PC-9 (cell line): ENCODE results near the gene SETX. TPM values are rescaled to one million over a fixed set of nuclear protein-coding genes. Genes with fewer than 3 reads are reported as not detected.
"Not testable (repeated sequence)": the region's sequence is repeated elsewhere in the genome, so short reads cannot be mapped to it uniquely, and the experiment has no call there.

Source experiments
- BruUV-seq: library from RNA; stranded (reverse); fragments of 400-500 nt; replicated peaks from 2 replicates; lab custom pipeline; 2021; lab: Mats Ljungman, UMichigan
- CTCF ChIA-PET: fragments of 300-600 bp; sonication (Branson Sonifier 250); formaldehyde crosslinking; loops from one replicate; lab custom pipeline; 2022; ENCODE audit warnings: antibody characterized with exemption; lab: Charles Lee
- POLR2A ChIA-PET: fragments of 300-600 bp; sonication (Branson Sonifier 250); formaldehyde crosslinking; loops from one replicate; lab custom pipeline; 2022; ENCODE audit warnings: antibody characterized with exemption; ENCODE audit not compliant: unreplicated experiment; lab: Charles Lee
- DNase-seq, 2 experiments: peaks; one replicate each; pipeline versions ENCODE4 v3.0.0 to v3.0.0-alpha.2; 2015 to 2022; ENCODE audit warnings: mixed read lengths in 1 of 2
- H2AFZ ChIP-seq: fragments of 200-600 bp; sonication (generic); 2 replicates; pipeline ENCODE4 v1.8.1; 2017; ENCODE audit warnings: antibody characterized with exemption
- H3F3A ChIP-seq: fragments of 200-600 bp; sonication (generic); 2 replicates; pipeline ENCODE4 v1.8.1; 2017; ENCODE audit warnings: antibody characterized with exemption, mild to moderate bottlenecking, low read depth; ENCODE audit not compliant: insufficient read depth
- H3K27ac ChIP-seq: fragments of 200-600 bp; sonication (generic); 2 replicates; pipeline ENCODE4 v1.6.1; 2016; ENCODE audit warnings: mixed run types
- H3K27me3 ChIP-seq: fragments of 200-600 bp; sonication (generic); 2 replicates; pipeline ENCODE4 v1.6.1; 2016; ENCODE audit warnings: low read depth, mixed run types; ENCODE audit not compliant: insufficient read depth
- H3K36me3 ChIP-seq: fragments of 200-600 bp; sonication (generic); 2 replicates; pipeline ENCODE4 v1.6.1; 2016; ENCODE audit warnings: low read depth, mixed run types
- H3K4me1 ChIP-seq: fragments of 200-600 bp; sonication (generic); replicated peaks from 2 replicates; pipeline ENCODE4 v1.6.1; 2016; ENCODE audit warnings: mixed run types; ENCODE audit not compliant: insufficient read depth
- H3K4me2 ChIP-seq: fragments of 200-600 bp; sonication (generic); 2 replicates; pipeline ENCODE4 v1.6.1; 2017; ENCODE audit warnings: mixed run types
- H3K4me3 ChIP-seq: fragments of 200-600 bp; sonication (generic); 2 replicates; pipeline ENCODE4 v1.6.1; 2016; ENCODE audit warnings: mixed run types
- H3K79me2 ChIP-seq: fragments of 200-600 bp; sonication (generic); 2 replicates; pipeline ENCODE4 v1.6.1; 2017; ENCODE audit warnings: low read depth, mixed run types
- H3K9me2 ChIP-seq: fragments of 200-600 bp; sonication (generic); 2 replicates; pipeline ENCODE4 v1.8.1; 2017; ENCODE audit warnings: mild to moderate bottlenecking; ENCODE audit not compliant: insufficient read depth
- H3K9me3 ChIP-seq: fragments of 200-600 bp; sonication (generic); 2 replicates; pipeline ENCODE4 v1.8.1; 2016; ENCODE audit warnings: low read depth; ENCODE audit not compliant: insufficient read depth
- H4K20me1 ChIP-seq: fragments of 200-600 bp; sonication (generic); 2 replicates; pipeline ENCODE4 v1.8.1; 2017; ENCODE audit not compliant: insufficient read depth
- CTCF ChIP-seq: fragments of 200-600 bp; sonication (generic); conservative IDR thresholded peaks from 2 replicates; pipeline ENCODE4 v1.6.1; 2017; ENCODE audit warnings: mixed run types, antibody characterized with exemption, mild to moderate bottlenecking, moderate library complexity
- EZH2 ChIP-seq: fragments of 200-600 bp; sonication (generic); IDR thresholded peaks from 2 replicates; pipeline ENCODE4 v1.8.0; 2017; ENCODE audit warnings: antibody characterized with exemption, low read depth
- intact Hi-C: fragments of 100-400 bp; cut with micrococcal nuclease; formaldehyde crosslinking; loops from one replicate; pipeline ENCODE4 v1.10.0; 2022; ENCODE audit not compliant: unreplicated experiment
- total RNA-seq: library from RNA; stranded (reverse); gene quantifications from 2 replicates; pipeline ENCODE4 v1.2.3, GENCODE V29; 2021

The SETX gene
- total RNA-seq, 1 experiment from 2014 or later: 23.5 TPM

GRCh38 chr9:132381966-132382541, 27.3 kb upstream of the SETX start:
- Histone ChIP-seq H2AFZ (no peak overlapping the region), H3K4me2 (no peak overlapping the region), H3K27ac (no peak overlapping the region), H3F3A (peaks cover 6% of the 10 kb centered on the region; the same call in 1 of the 2 replicates), H3K4me3 (no peak overlapping the region), H3K4me1 (no peaks in the 10 kb centered on the region), H3K36me3 (peaks cover 20% of the 10 kb centered on the region), H4K20me1 (no peaks in the 10 kb centered on the region), H3K27me3 (no peaks in the 10 kb centered on the region), H3K79me2 (no peaks in the 10 kb centered on the region), H3K9me2 (no peaks in the 10 kb centered on the region), H3K9me3 (no peaks in the 10 kb centered on the region)
- TF ChIP-seq EZH2 (no peak), CTCF (no peak)
- no TSS peak for BruUV-seq
- POLR2A ChIA-PET: no interaction called here
- no peak for DNase-seq
- intact Hi-C loops: no loop called here
- CTCF ChIA-PET: interaction anchor here (0.6 kb wide), 1 partner anchor 563 kb away, joined by 3 read pairs; no protein-coding TSS in a partner anchor

- H3K4me2 ChIP-seq, DNase-seq, intact Hi-C loops, H3K79me2 ChIP-seq, H3K4me1 ChIP-seq, H3K27ac ChIP-seq, H4K20me1 ChIP-seq, H3K9me3 ChIP-seq, H3F3A ChIP-seq, H3K9me2 ChIP-seq, H3K4me3 ChIP-seq, POLR2A ChIA-PET, H2AFZ ChIP-seq, BruUV-seq, CTCF ChIA-PET, H3K27me3 ChIP-seq: not testable (repeated sequence)
- peaks cover 14% of the 10 kb centered on the region; the same call in 1 of the 2 replicates for H3K36me3 ChIP-seq
Observed at GRCh38 chr9:132378416-132378815, 23.6 kb upstream of the SETX start.

- H3K27me3 ChIP-seq, DNase-seq, H3K9me2 ChIP-seq, H3K4me3 ChIP-seq, H4K20me1 ChIP-seq, H3K9me3 ChIP-seq, H3K4me1 ChIP-seq, H2AFZ ChIP-seq, H3K27ac ChIP-seq, CTCF ChIA-PET, H3K79me2 ChIP-seq, intact Hi-C loops, BruUV-seq, POLR2A ChIA-PET, H3K4me2 ChIP-seq: not testable (repeated sequence)
- Histone ChIP-seq H3F3A (peaks cover 14% of the 10 kb centered on the region; the same call in 1 of the 2 replicates), H3K36me3 (peaks cover 14% of the 10 kb centered on the region; the same call in 1 of the 2 replicates)
Observed at GRCh38 chr9:132377769-132378168, 23.0 kb upstream of the SETX start.

- H3K36me3 ChIP-seq: no peaks in the 10 kb centered on the region
- no peak for TF ChIP-seq EZH2
- no peak for TF ChIP-seq CTCF
- no peaks in the 10 kb centered on the region for H3K9me2 ChIP-seq
- no peaks in the 10 kb centered on the region for H3K9me3 ChIP-seq
- DNase-seq: peak; percentile 40 to 73
- no peaks in the 10 kb centered on the region for H3K27me3 ChIP-seq
- peaks cover 8% of the 10 kb centered on the region; the same call in 1 of the 2 replicates for H3F3A ChIP-seq
- H3K4me3 ChIP-seq: no peak overlapping the region
- ChIA-PET CTCF (no interaction called here), POLR2A (interaction anchor here (0.7 kb wide), 1 partner anchor 573 kb away, joined by 6 read pairs; no protein-coding TSS in a partner anchor)
- intact Hi-C loops: no loop called here
- no peaks in the 10 kb centered on the region for H4K20me1 ChIP-seq
- H3K79me2 ChIP-seq: no peaks in the 10 kb centered on the region
- peak overlapping the region; percentile 30; the same call in 1 of the 2 replicates for H3K4me2 ChIP-seq
- BruUV-seq: no TSS peak
- H2AFZ ChIP-seq: peak overlapping the region; percentile 30; the same call in 1 of the 2 replicates
- no peaks in the 10 kb centered on the region for H3K4me1 ChIP-seq
- no peak overlapping the region for H3K27ac ChIP-seq
Observed at GRCh38 chr9:132372177-132373095, 17.6 kb upstream of the SETX start.
